ENCODE measurements around the gene PAPOLG. TPM values are rescaled to one million over a fixed set of nuclear protein-coding genes. Genes with fewer than 3 reads are reported as not detected.

The PAPOLG gene
- polyA plus RNA-seq, 3 donors = 4.7 to 8.9 (median 8.0) TPM

GRCh38 chr2:60819936-60820335 lies 63.9 kb downstream of the PAPOLG start:
- Mint-ChIP-seq H3K27me3 (ENCODE audit: low read depth in 3 of 3) (peaks cover 0 to 2% (median 1%) of the 10 kb centered on the region in 3 donors), H3K4me1 (peaks cover 25% of the 10 kb centered on the region), H3K9me3 (peaks cover 0 to 3% (median 0%) of the 10 kb centered on the region in 7 donors), H3K36me3 (no peaks in the 10 kb centered on the region), H3K27ac (no peak overlapping the region), H3K4me3 (no peak overlapping the region)
- Histone ChIP-seq H3K27ac (ENCODE audit: low read depth in 1 of 2, low read length in 2 of 2) (no peak overlapping the region), H3K79me2 (ENCODE audit: insufficient read depth, low read length) (no peaks in the 10 kb centered on the region), H2AFZ (ENCODE audit: insufficient read depth, low read depth, low read length, poor library complexity, severe bottlenecking) (peak overlapping the region; percentile 49), H3K4me2 (replicated peaks; ENCODE audit: extremely low read depth, low read length, poor library complexity, severe bottlenecking) (no peak overlapping the region), H4K20me1 (ENCODE audit: insufficient read depth, low read length) (no peaks in the 10 kb centered on the region), H3K36me3 (replicated peaks in 1 of 2; ENCODE audit: control insufficient read depth in 1 of 2, insufficient read depth in 2 of 2, low read length in 2 of 2) (no peaks in the 10 kb centered on the region), H3K9me3 (replicated peaks in 1 of 2; ENCODE audit: control insufficient read depth in 1 of 2, insufficient read depth in 1 of 2, low read length in 2 of 2) (no peaks in the 10 kb centered on the region), H3K4me3 (replicated peaks in 1 of 3; ENCODE audit: low read depth in 2 of 3, low read length in 3 of 3) (no peak overlapping the region), H3K4me1 (ENCODE audit: control insufficient read depth in 1 of 2, insufficient read depth in 2 of 2, low read length in 2 of 2) (peaks cover 9% of the 10 kb centered on the region in 2 donors), H3K27me3 (ENCODE audit: control insufficient read depth in 2 of 2, insufficient read depth in 2 of 2, low read length in 2 of 2) (no peaks in the 10 kb centered on the region), H3K9ac (ENCODE audit: insufficient read depth, low read length, poor library complexity, severe bottlenecking) (no peak overlapping the region)
- DNase-seq = no peak
- WGBS (ENCODE audit: insufficient coverage) = 96% methylated on average over 8 of the region's 13 CpGs
- intact Hi-C loops (cut with micrococcal nuclease) = no loop called here
- TF ChIP-seq, protein P1, sequence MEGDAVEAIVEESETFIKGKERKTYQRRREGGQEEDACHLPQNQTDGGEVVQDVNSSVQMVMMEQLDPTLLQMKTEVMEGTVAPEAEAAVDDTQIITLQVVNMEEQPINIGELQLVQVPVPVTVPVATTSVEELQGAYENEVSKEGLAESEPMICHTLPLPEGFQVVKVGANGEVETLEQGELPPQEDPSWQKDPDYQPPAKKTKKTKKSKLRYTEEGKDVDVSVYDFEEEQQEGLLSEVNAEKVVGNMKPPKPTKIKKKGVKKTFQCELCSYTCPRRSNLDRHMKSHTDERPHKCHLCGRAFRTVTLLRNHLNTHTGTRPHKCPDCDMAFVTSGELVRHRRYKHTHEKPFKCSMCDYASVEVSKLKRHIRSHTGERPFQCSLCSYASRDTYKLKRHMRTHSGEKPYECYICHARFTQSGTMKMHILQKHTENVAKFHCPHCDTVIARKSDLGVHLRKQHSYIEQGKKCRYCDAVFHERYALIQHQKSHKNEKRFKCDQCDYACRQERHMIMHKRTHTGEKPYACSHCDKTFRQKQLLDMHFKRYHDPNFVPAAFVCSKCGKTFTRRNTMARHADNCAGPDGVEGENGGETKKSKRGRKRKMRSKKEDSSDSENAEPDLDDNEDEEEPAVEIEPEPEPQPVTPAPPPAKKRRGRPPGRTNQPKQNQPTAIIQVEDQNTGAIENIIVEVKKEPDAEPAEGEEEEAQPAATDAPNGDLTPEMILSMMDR (IDR thresholded peaks at IDR 0.05) = no peak

- peaks cover 0 to 2% (median 1%) of the 10 kb centered on the region in 3 donors for H3K27me3 Mint-ChIP-seq (ENCODE audit: low read depth in 3 of 3)
- TF ChIP-seq, protein P1 (IDR thresholded peaks at IDR 0.05) = no peak
- intact Hi-C loops (cut with micrococcal nuclease) = no loop called here
- Histone ChIP-seq H3K27ac (ENCODE audit: low read depth in 1 of 2, low read length in 2 of 2) (no peak overlapping the region), H3K36me3 (replicated peaks in 1 of 2; ENCODE audit: control insufficient read depth in 1 of 2, insufficient read depth in 2 of 2, low read length in 2 of 2) (no peaks in the 10 kb centered on the region), H3K4me3 (replicated peaks in 1 of 3; ENCODE audit: low read depth in 2 of 3, low read length in 3 of 3) (no peak overlapping the region), H3K79me2 (ENCODE audit: insufficient read depth, low read length) (no peaks in the 10 kb centered on the region), H2AFZ (ENCODE audit: insufficient read depth, low read depth, low read length, poor library complexity, severe bottlenecking) (no peak overlapping the region), H3K4me1 (ENCODE audit: control insufficient read depth in 1 of 2, insufficient read depth in 2 of 2, low read length in 2 of 2) (peaks cover 9% of the 10 kb centered on the region in 2 donors), H4K20me1 (ENCODE audit: insufficient read depth, low read length) (no peaks in the 10 kb centered on the region), H3K4me2 (replicated peaks; ENCODE audit: extremely low read depth, low read length, poor library complexity, severe bottlenecking) (no peak overlapping the region), H3K27me3 (ENCODE audit: control insufficient read depth in 2 of 2, insufficient read depth in 2 of 2, low read length in 2 of 2) (no peaks in the 10 kb centered on the region), H3K9me3 (replicated peaks in 1 of 2; ENCODE audit: control insufficient read depth in 1 of 2, insufficient read depth in 1 of 2, low read length in 2 of 2) (no peaks in the 10 kb centered on the region), H3K9ac (ENCODE audit: insufficient read depth, low read length, poor library complexity, severe bottlenecking) (no peak overlapping the region)
- DNase-seq = no peak
- no peak overlapping the region for H3K4me3 Mint-ChIP-seq
- no peaks in the 10 kb centered on the region for H3K36me3 Mint-ChIP-seq
- H3K27ac Mint-ChIP-seq = peak overlapping the region in 3 of 7 donors; percentile 10 to 66 (median 15)
- H3K9me3 Mint-ChIP-seq = peaks cover 0 to 3% (median 0%) of the 10 kb centered on the region in 7 donors
- WGBS (ENCODE audit: insufficient coverage) = 100% methylated on average over 5 of the region's 12 CpGs
- H3K4me1 Mint-ChIP-seq = peaks cover 25% of the 10 kb centered on the region
Observed at GRCh38 chr2:60820416-60821132, 64.5 kb downstream of the PAPOLG start.

Data from CD14-positive monocyte (primary cell).